IMR-90 (cell line): ENCODE data around the gene SIX2. TPM values are rescaled to one million over a fixed set of nuclear protein-coding genes. Genes with fewer than 3 reads are reported as not detected.
A peak's percentile ranks its signal among the peaks of the same experiment; 100 is the strongest.

ENCODE experiments used
- ATAC-seq: fragments of 200-7000 bp; cut with Tn5 transposase; 2 replicates; pipeline ENCODE4 v1.9.1; 2020; ENCODE audit warnings: low read depth, mild to moderate bottlenecking, moderate library complexity
- BruUV-seq: library from RNA; stranded (reverse); fragments of 400-500 nt; replicated peaks from 2 replicates; lab custom pipeline; 2021; lab: Mats Ljungman, UMichigan
- CTCF ChIA-PET: fragments of 300-600 bp; formaldehyde crosslinking; extraction: SDS; loops from one replicate; lab custom pipeline; 2021; ENCODE audit warnings: antibody characterized with exemption; lab: Yijun Ruan, JAX
- POLR2A ChIA-PET: fragments of 300-600 bp; sonication (Branson Sonifier 250); formaldehyde crosslinking; loops from one replicate; lab custom pipeline; 2022; ENCODE audit warnings: antibody characterized with exemption; ENCODE audit not compliant: unreplicated experiment; lab: Charles Lee
- DNase-seq: peaks from one replicate; pipeline ENCODE4 v3.0.0; 2013
- H2AFZ ChIP-seq: replicated peaks from 2 replicates; pipeline ENCODE3; 2013; ENCODE audit warnings: low read length, mild to moderate bottlenecking; ENCODE audit not compliant: poor library complexity
- H2AK5ac ChIP-seq: 2 replicates; pipeline ENCODE4 v1.6.1; 2013; ENCODE audit warnings: low read depth, low read length, inconsistent platforms
- H2AK9ac ChIP-seq: replicated peaks from 2 replicates; pipeline ENCODE3; 2013; ENCODE audit warnings: mild to moderate bottlenecking, low read depth, low read length, moderate library complexity; ENCODE audit not compliant: poor library complexity
- H2BK120ac ChIP-seq: 2 replicates; pipeline ENCODE4 v1.6.1; 2013; ENCODE audit warnings: low read depth, low read length, inconsistent platforms
- H2BK15ac ChIP-seq: 3 replicates; pipeline ENCODE4 v1.6.1; 2013; ENCODE audit warnings: low read depth, low read length, inconsistent platforms
- H2BK20ac ChIP-seq: 2 replicates; pipeline ENCODE4 v1.6.1; 2013; ENCODE audit warnings: low read depth, mild to moderate bottlenecking, inconsistent platforms, low read length, moderate library complexity
- H2BK5ac ChIP-seq: 2 replicates; pipeline ENCODE4 v1.6.1; 2013; ENCODE audit warnings: mild to moderate bottlenecking, low read depth, low read length, inconsistent platforms; ENCODE audit not compliant: poor library complexity, severe bottlenecking
- H3K14ac ChIP-seq: replicated peaks from 2 replicates; pipeline ENCODE4 v1.6.1; 2013; ENCODE audit warnings: low read depth, low read length, inconsistent platforms
- H3K18ac ChIP-seq: 2 replicates; pipeline ENCODE4 v1.6.1; 2013; ENCODE audit warnings: low read depth, low read length, control low read depth
- H3K23ac ChIP-seq: 2 replicates; pipeline ENCODE4 v1.6.1; 2013; ENCODE audit warnings: low read depth, low read length, inconsistent platforms
- H3K27ac ChIP-seq: 2 replicates; pipeline ENCODE4 v1.5.1; 2013; ENCODE audit warnings: mild to moderate bottlenecking, control low read depth, low read length; ENCODE audit not compliant: insufficient read depth
- H3K27me3 ChIP-seq: 2 replicates; pipeline ENCODE4 v1.6.1; 2013; ENCODE audit warnings: low read length; ENCODE audit not compliant: control insufficient read depth, insufficient read depth
- H3K36me3 ChIP-seq: 2 replicates; pipeline ENCODE4 v1.6.1; 2013; ENCODE audit warnings: low read length, mixed read lengths; ENCODE audit not compliant: control insufficient read depth, insufficient read depth
- H3K4ac ChIP-seq: 2 replicates; pipeline ENCODE4 v1.6.1; 2013; ENCODE audit warnings: low read depth, low read length, inconsistent platforms
- H3K4me1 ChIP-seq: 2 replicates; pipeline ENCODE4 v1.6.1; 2013; ENCODE audit warnings: low read length, mixed read lengths; ENCODE audit not compliant: control insufficient read depth, insufficient read depth
- H3K4me2 ChIP-seq: 2 replicates; pipeline ENCODE4 v1.6.1; 2013; ENCODE audit warnings: low read depth, mild to moderate bottlenecking, control low read depth, low read length, moderate library complexity
- H3K4me3 ChIP-seq: 2 replicates; pipeline ENCODE4 v1.5.1; 2013; ENCODE audit warnings: low read depth, mild to moderate bottlenecking, control low read depth, low read length, moderate library complexity; ENCODE audit not compliant: insufficient read depth
- H3K56ac ChIP-seq: 2 replicates; pipeline ENCODE4 v1.6.1; 2013; ENCODE audit warnings: low read length, inconsistent platforms; ENCODE audit not compliant: insufficient read depth; ENCODE audit errors: extremely low read depth
- H3K79me1 ChIP-seq, 2 experiments: 2 replicates each; pipeline ENCODE4 v1.6.1; 2013; ENCODE audit warnings: low read length in 2 of 2, inconsistent platforms in 1 of 2, low read depth in 1 of 2
- H3K9ac ChIP-seq: 2 replicates; pipeline ENCODE4 v1.6.1; 2013; ENCODE audit warnings: low read depth, low read length, control low read depth
- H3K9me1 ChIP-seq: 2 replicates; pipeline ENCODE4 v1.6.1; 2013; ENCODE audit warnings: low read length, inconsistent platforms; ENCODE audit not compliant: insufficient read depth
- H3K9me3 ChIP-seq: 2 replicates; pipeline ENCODE4 v1.6.1; 2013; ENCODE audit warnings: low read length; ENCODE audit not compliant: control insufficient read depth, insufficient read depth
- H4K20me1 ChIP-seq: 2 replicates; pipeline ENCODE4 v1.6.1; 2013; ENCODE audit warnings: low read length, inconsistent platforms; ENCODE audit not compliant: insufficient read depth
- H4K5ac ChIP-seq: 2 replicates; pipeline ENCODE4 v1.6.1; 2013; ENCODE audit warnings: mild to moderate bottlenecking, low read depth, low read length, control low read depth
- H4K8ac ChIP-seq, 2 experiments: 2 replicates each; pipeline ENCODE4 v1.6.1; 2013; ENCODE audit warnings: low read depth in 2 of 2, low read length in 2 of 2, control low read depth in 1 of 2, inconsistent platforms in 1 of 2
- H4K91ac ChIP-seq: 2 replicates; pipeline ENCODE4 v1.6.1; 2013; ENCODE audit warnings: low read depth, low read length, inconsistent platforms; ENCODE audit not compliant: insufficient read depth
- CEBPB ChIP-seq: IDR thresholded peaks from 2 replicates; pipeline ENCODE4 v1.6.1; 2012; ENCODE audit warnings: low read depth, low read length, improper control_type of control experiment
- POLR2A ChIP-seq: IDR thresholded peaks from 2 replicates; pipeline ENCODE4 v1.6.1; 2012; ENCODE audit warnings: mild to moderate bottlenecking, low read depth, low read length
- WGBS, 2 experiments: methylation state at CpG; one replicate each; pipeline versions ENCODE4 v1.1.5 to v1.1.7; 2013; ENCODE audit warnings: missing lambda C conversion rate in 2 of 2; ENCODE audit not compliant: insufficient read length in 1 of 2; ENCODE audit errors: extremely low coverage in 2 of 2; 5-methylcytosine and 5-hydroxymethylcytosine counted together
- dilution Hi-C: fragments of 300-500 bp; cut with HindIII; formaldehyde crosslinking; loops from one replicate; pipeline ENCODE4 v1.14.3; 2018; ENCODE audit warnings: low sequenced_read_pairs; ENCODE audit not compliant: unreplicated experiment
- in situ Hi-C: fragments of 300-500 bp; cut with MboI; formaldehyde crosslinking; loops from 3 replicates; pipeline ENCODE4 v1.14.3; 2019; ENCODE audit warnings: low sequenced_read_pairs, inconsistent platforms, mixed read lengths
- intact Hi-C: fragments of 100-400 bp; cut with micrococcal nuclease; formaldehyde crosslinking; loops from 2 replicates; pipeline ENCODE4 v1.10.0; 2022
- polyA plus RNA-seq, 3 experiments: library from polyadenylated mRNA; depleted of rRNA; stranded (reverse); fragments of >200 nt; gene quantifications; 2 replicates each; pipeline ENCODE4 v1.2.3, GENCODE V29; 2012; ENCODE audit warnings: low replicate concordance in 1 of 3
- total RNA-seq: library from RNA; depleted of rRNA; stranded (reverse); fragments of >200 nt; gene quantifications from 2 replicates; pipeline ENCODE4 v1.2.3, GENCODE V29; 2012

The SIX2 gene
- total and polyA plus RNA-seq, 2 of the 4 experiments (the other 2 are of a cell fraction) = not detected

DNA sequence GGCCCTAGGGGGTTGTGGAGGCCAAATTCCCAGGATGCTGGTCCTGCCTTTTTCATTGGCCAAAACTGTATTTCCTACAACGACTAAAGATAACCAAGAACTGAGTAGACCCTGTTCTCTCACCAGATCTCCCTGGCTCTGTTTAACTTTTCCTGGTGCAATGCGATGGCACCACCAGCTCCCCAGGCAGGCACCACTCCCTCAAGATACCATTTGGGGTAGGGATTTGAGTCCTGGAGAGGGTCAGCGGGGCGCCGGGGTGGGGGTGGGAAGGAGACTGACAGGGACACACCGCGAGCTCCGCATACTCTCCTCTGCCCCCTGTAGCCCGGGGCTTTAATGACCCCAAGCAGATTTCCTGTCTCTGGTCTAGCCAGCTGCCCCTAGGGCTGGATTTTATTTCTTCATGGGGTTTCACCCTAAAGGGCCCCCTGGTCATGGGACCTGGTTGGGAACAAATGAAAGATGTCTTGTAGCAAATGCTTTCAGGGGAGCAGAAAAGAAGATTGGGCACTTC lies 7.3 kb downstream of the SIX2 start (continued):
- no peak for TF ChIP-seq CEBPB

GRCh38 chr2:45000921-45001868 lies 8.1 kb downstream of the SIX2 start:
- intact Hi-C loops (no loop called here), dilution Hi-C loops (no loop called here), in situ Hi-C loops (no loop called here)
- Histone ChIP-seq H3K27ac (no peak overlapping the region), H2BK20ac (no peak overlapping the region), H4K20me1 (no peaks in the 10 kb centered on the region; the same call in 1 of the 2 replicates), H3K9me3 (peaks cover 11% of the 10 kb centered on the region), H2AK5ac (no peak overlapping the region), H3K36me3 (no peaks in the 10 kb centered on the region), H3K4me2 (peak overlapping the region; percentile 62), H3K14ac (no peak overlapping the region), H3K27me3 (peaks cover 90% of the 10 kb centered on the region), H4K91ac (no peak overlapping the region), H3K56ac (no peak overlapping the region), H3K9me1 (0 out of 2 replicates have a peak, but pooled peaks cover 2% of the 10 kb centered on the region), H2BK120ac (no peak overlapping the region), H4K5ac (no peak overlapping the region), H2BK5ac (no peak overlapping the region), H2BK15ac (no peak overlapping the region), H3K4me1 (no peaks in the 10 kb centered on the region), H3K9ac (no peak overlapping the region), H2AK9ac (peak overlapping the region; percentile 21), H3K4ac (no peak overlapping the region), H2AFZ (peak overlapping the region; percentile 81), H3K23ac (no peak overlapping the region), H4K8ac (no peak overlapping the region), H3K18ac (no peak overlapping the region), H3K4me3 (no peak overlapping the region), H3K79me1 (no peaks in the 10 kb centered on the region)
- DNase-seq (no peak), ATAC-seq (peak; percentile 42)
- TF ChIP-seq POLR2A = no peak
- CTCF ChIA-PET = interaction anchor here (0.6 kb wide), 1 partner anchor 814 kb away, joined by 3 read pairs; no protein-coding TSS in a partner anchor
- BruUV-seq = no TSS peak
- POLR2A ChIA-PET = no interaction called here
- WGBS, 2 experiments = 6% methylated on average over 21 of the region's 61 CpGs; no CpG with 5 or more reads in 1 of the 2 experiments
